ENCODE data around the gene LYRM2. TPM values are rescaled to one million over a fixed set of nuclear protein-coding genes. Genes with fewer than 3 reads are reported as not detected.

The LYRM2 gene
- total RNA-seq, 1 donor from 2014 or later: 41.9 TPM

DNA sequence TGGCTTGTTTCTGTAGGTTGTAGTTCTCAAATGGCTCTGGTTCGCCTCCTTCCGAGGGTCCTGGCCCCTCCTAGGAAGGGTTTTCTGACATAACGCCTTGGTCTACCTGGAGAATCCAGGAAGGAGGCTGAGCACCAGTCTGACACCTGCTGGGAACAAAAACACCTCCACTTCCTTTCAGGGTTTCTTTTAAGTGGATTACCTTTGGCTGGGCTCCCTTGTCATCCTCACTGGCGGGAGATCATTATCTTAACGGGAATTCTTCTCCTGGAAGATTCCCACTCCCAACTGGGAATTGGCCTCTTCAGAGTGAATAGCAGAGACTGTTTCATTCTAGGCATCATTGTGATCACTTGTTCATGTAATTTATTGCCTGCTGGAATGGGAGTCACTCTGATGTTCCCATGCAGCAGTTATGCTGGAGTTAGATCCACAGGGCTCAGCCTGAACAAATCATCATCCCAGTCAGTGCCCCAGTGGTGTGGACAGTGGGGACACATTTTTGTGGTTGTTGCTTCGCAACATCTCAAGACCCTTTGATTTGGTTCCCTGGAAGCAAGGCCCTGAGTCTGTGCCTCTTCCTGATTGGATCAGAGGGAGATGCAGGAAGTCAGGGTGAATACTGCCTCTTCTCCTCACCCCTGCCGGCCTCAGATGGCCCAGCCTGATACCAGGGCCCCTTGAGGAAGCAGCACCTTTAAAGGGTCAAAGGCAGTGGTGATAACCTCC, 49.1 kb downstream of the LYRM2 start:
- POLR2A ChIA-PET: no interaction called here
- intact Hi-C loops (cut with micrococcal nuclease): no loop called here
- H3K27ac Mint-ChIP-seq: no peak overlapping the region
- CTCF ChIA-PET: no interaction called here
- no peak overlapping the region for H3K4me3 Mint-ChIP-seq
- no peaks in the 10 kb centered on the region for H3K9me3 Mint-ChIP-seq
- no peaks in the 10 kb centered on the region for H3K36me3 Mint-ChIP-seq (ENCODE audit: low read depth)
- DNase-seq: no peak
- H3K27me3 Mint-ChIP-seq: no peaks in the 10 kb centered on the region
- TF ChIP-seq, protein P1, sequence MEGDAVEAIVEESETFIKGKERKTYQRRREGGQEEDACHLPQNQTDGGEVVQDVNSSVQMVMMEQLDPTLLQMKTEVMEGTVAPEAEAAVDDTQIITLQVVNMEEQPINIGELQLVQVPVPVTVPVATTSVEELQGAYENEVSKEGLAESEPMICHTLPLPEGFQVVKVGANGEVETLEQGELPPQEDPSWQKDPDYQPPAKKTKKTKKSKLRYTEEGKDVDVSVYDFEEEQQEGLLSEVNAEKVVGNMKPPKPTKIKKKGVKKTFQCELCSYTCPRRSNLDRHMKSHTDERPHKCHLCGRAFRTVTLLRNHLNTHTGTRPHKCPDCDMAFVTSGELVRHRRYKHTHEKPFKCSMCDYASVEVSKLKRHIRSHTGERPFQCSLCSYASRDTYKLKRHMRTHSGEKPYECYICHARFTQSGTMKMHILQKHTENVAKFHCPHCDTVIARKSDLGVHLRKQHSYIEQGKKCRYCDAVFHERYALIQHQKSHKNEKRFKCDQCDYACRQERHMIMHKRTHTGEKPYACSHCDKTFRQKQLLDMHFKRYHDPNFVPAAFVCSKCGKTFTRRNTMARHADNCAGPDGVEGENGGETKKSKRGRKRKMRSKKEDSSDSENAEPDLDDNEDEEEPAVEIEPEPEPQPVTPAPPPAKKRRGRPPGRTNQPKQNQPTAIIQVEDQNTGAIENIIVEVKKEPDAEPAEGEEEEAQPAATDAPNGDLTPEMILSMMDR (IDR thresholded peaks at IDR 0.05): no peak
- no peaks in the 10 kb centered on the region for H3K4me1 Mint-ChIP-seq
- no peak for ATAC-seq (ENCODE audit: low read depth)

GRCh38 chr6:89585154-89585553, 53.4 kb downstream of the LYRM2 start:
- CTCF ChIA-PET: no interaction called here
- intact Hi-C loops (cut with micrococcal nuclease): no loop called here
- DNase-seq: no peak

GRCh38 chr6:89584539-89584938, 54.0 kb downstream of the LYRM2 start:
- TF ChIP-seq, protein P1 (IDR thresholded peaks at IDR 0.05): no peak
- Mint-ChIP-seq H3K9me3 (no peaks in the 10 kb centered on the region), H3K4me1 (no peaks in the 10 kb centered on the region), H3K27ac (no peak overlapping the region), H3K27me3 (no peaks in the 10 kb centered on the region), H3K4me3 (no peak overlapping the region), H3K36me3 (ENCODE audit: low read depth) (no peaks in the 10 kb centered on the region)
- ChIA-PET POLR2A (no interaction called here), CTCF (no interaction called here)
- no peak for ATAC-seq (ENCODE audit: low read depth)
- intact Hi-C loops (cut with micrococcal nuclease): no loop called here
- DNase-seq: no peak

More at GRCh38 chr6:89585154-89585553, 53.4 kb downstream of the LYRM2 start:
- TF ChIP-seq, protein P1 (IDR thresholded peaks at IDR 0.05): no peak
- H3K36me3 Mint-ChIP-seq (ENCODE audit: low read depth): no peaks in the 10 kb centered on the region
- no peaks in the 10 kb centered on the region for H3K9me3 Mint-ChIP-seq
- ATAC-seq (ENCODE audit: low read depth): no peak
- POLR2A ChIA-PET: no interaction called here
- H3K4me1 Mint-ChIP-seq: no peaks in the 10 kb centered on the region
- no peak overlapping the region for H3K27ac Mint-ChIP-seq
- H3K27me3 Mint-ChIP-seq: no peaks in the 10 kb centered on the region
- no peak overlapping the region for H3K4me3 Mint-ChIP-seq

DNA sequence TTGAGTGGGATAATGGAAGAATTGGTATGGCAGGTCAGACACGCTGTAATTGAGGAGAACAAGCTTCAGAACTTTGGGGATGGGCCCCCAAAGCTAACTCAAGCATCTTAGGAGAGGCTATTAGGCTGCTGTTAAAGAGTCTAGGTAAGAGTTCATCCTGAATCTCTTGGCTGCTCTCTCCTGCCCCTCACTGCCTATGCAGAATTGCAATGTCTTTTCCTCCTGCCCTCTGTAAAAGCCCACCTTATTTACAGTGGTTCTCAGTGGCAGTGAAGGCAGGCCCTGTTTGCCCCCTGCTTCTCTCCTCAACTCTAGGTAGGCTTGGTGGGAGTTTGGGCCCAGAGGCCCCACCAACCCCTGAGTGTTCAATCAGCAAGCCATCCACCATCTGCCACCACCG, 55.0 kb downstream of the LYRM2 start:
- H3K27me3 Mint-ChIP-seq: no peaks in the 10 kb centered on the region
- no peaks in the 10 kb centered on the region for H3K9me3 Mint-ChIP-seq
- ATAC-seq (ENCODE audit: low read depth): no peak
- H3K27ac Mint-ChIP-seq: no peak overlapping the region
- TF ChIP-seq, protein P1 (IDR thresholded peaks at IDR 0.05): no peak
- POLR2A ChIA-PET: no interaction called here
- DNase-seq: no peak
- no peaks in the 10 kb centered on the region for H3K36me3 Mint-ChIP-seq (ENCODE audit: low read depth)
- CTCF ChIA-PET: no interaction called here
- H3K4me3 Mint-ChIP-seq: no peak overlapping the region
- intact Hi-C loops (cut with micrococcal nuclease): no loop called here
- H3K4me1 Mint-ChIP-seq: no peaks in the 10 kb centered on the region

DNA sequence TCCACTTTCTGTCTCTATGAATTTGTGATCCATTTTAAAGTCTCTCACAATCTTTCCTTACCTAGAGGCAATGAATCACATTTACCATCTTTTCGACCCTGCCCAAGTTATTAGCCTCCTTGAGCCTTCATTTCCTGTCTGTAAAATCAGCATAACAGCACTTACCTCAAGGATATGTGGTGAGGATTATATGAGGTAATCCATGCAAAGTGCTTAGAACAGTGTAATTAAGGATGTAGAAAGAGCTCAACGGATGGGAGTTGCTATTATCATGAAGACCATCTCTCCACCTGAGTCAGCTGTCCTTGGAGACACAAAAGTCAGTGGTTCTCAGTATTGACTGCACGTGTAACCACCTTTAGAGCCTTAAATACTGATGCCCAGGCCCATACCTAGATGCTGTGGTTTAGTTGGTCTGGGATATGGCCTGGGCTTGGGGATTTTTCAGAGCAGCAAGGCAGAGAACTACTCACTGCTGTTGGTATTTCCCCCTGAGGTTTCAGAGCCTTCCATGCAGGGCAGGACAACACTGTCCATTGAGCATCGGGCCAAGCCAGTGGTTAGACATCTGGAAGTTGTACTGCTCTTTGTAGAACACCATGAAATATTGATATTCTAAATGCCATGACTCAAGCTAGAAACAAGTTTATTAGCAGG, 55.8 kb downstream of the LYRM2 start:
- no peak overlapping the region for H3K27ac Mint-ChIP-seq
- H3K9me3 Mint-ChIP-seq: no peaks in the 10 kb centered on the region
- intact Hi-C loops (cut with micrococcal nuclease): no loop called here
- H3K27me3 Mint-ChIP-seq: no peaks in the 10 kb centered on the region
- H3K36me3 Mint-ChIP-seq (ENCODE audit: low read depth): no peaks in the 10 kb centered on the region
- TF ChIP-seq, protein P1 (IDR thresholded peaks at IDR 0.05): no peak
- ChIA-PET CTCF (no interaction called here), POLR2A (no interaction called here)
- no peak overlapping the region for H3K4me3 Mint-ChIP-seq
- DNase-seq (no peak), ATAC-seq (ENCODE audit: low read depth) (no peak)
- H3K4me1 Mint-ChIP-seq: no peaks in the 10 kb centered on the region
